HepG2 (cell line): ENCODE data around the gene PRUNE1. TPM values are rescaled to one million over a fixed set of nuclear protein-coding genes. Genes with fewer than 3 reads are reported as not detected.

Source experiments
- ARHGAP35 ChIP-seq: sonication (generic); formaldehyde crosslinking; IDR thresholded peaks from 2 replicates; pipeline ENCODE4 v1.9.0; 2022; ENCODE audit warnings: mild to moderate bottlenecking, inconsistent platforms, moderate library complexity, missing genetic modification reagents, borderline replicate concordance
- ATF4 ChIP-seq, 2 experiments: fragments of 450-650 bp in 1 of 2; sonication (generic) in 1 of 2; formaldehyde crosslinking; IDR thresholded peaks; 2 replicates each; pipeline versions ENCODE4 v1.5.0 to v1.8.0; 2020 to 2022; ENCODE audit warnings: mild to moderate bottlenecking in 1 of 2, missing genetic modification reagents in 1 of 2
- DDIT3 ChIP-seq: sonication (generic); formaldehyde crosslinking; IDR thresholded peaks from 2 replicates; pipeline ENCODE4 v1.4.0; 2020; ENCODE audit warnings: mild to moderate bottlenecking, missing genetic modification reagents
- DNMT1 ChIP-seq: sonication (generic); formaldehyde crosslinking; IDR thresholded peaks from 2 replicates; pipeline ENCODE4 v1.5.1; 2020; ENCODE audit warnings: mild to moderate bottlenecking, missing genetic modification reagents
- DRAP1 ChIP-seq: IDR thresholded peaks from 2 replicates; pipeline ENCODE4 v1.6.1; 2016; ENCODE audit warnings: missing genetic modification reagents, missing compliant biosample characterization
- E2F5 ChIP-seq: sonication (generic); formaldehyde crosslinking; conservative IDR thresholded peaks from 2 replicates; pipeline ENCODE4 v1.4.0; 2020; ENCODE audit warnings: missing genetic modification reagents
- GPN1 ChIP-seq: sonication (generic); formaldehyde crosslinking; IDR thresholded peaks from 2 replicates; pipeline ENCODE4 v1.5.1; 2020; ENCODE audit warnings: missing genetic modification reagents, borderline replicate concordance
- HDAC1 ChIP-seq: sonication (generic); formaldehyde crosslinking; IDR thresholded peaks from 2 replicates; pipeline ENCODE4 v1.5.1; 2020; ENCODE audit warnings: mild to moderate bottlenecking, missing genetic modification reagents
- HDAC6 ChIP-seq: fragments of 200-600 bp; sonication (generic); IDR thresholded peaks from 2 replicates; pipeline ENCODE4 v1.7.0; 2017; ENCODE audit warnings: mild to moderate bottlenecking, antibody characterized with exemption, low read length, low read depth
- KDM5B ChIP-seq: sonication (generic); formaldehyde crosslinking; IDR thresholded peaks from 2 replicates; pipeline ENCODE4 v1.4.0; 2020; ENCODE audit warnings: missing genetic modification reagents, mild to moderate bottlenecking, borderline replicate concordance
- KMT2B ChIP-seq: IDR thresholded peaks from 2 replicates; pipeline ENCODE4 v1.6.1; 2016; ENCODE audit warnings: missing genetic modification reagents, missing compliant biosample characterization
- MXD3 ChIP-seq: IDR thresholded peaks from 2 replicates; pipeline ENCODE4 v1.6.1; 2016; ENCODE audit warnings: mild to moderate bottlenecking, missing biosample characterization, missing genetic modification reagents
- MYC ChIP-seq: sonication (generic); formaldehyde crosslinking; IDR thresholded peaks from 2 replicates; pipeline ENCODE4 v1.9.0; 2021; ENCODE audit warnings: missing genetic modification reagents, borderline replicate concordance
- POLR2AphosphoS2 ChIP-seq: IDR thresholded peaks from 2 replicates; pipeline ENCODE4 v1.6.1; 2011; ENCODE audit warnings: low read depth, low read length, improper control_type of control experiment
- REL ChIP-seq: sonication (generic); formaldehyde crosslinking; conservative IDR thresholded peaks from 2 replicates; pipeline ENCODE4 v1.8.0; 2022; ENCODE audit warnings: mild to moderate bottlenecking, missing genetic modification reagents, moderate library complexity
- SIN3A ChIP-seq: IDR thresholded peaks from 2 replicates; pipeline ENCODE4 v1.6.1; 2011; ENCODE audit warnings: low read depth, mild to moderate bottlenecking, control low read depth, low read length, borderline replicate concordance
- TMF1 ChIP-seq: sonication (generic); formaldehyde crosslinking; IDR thresholded peaks from 2 replicates; pipeline ENCODE4 v1.8.1; 2022; ENCODE audit warnings: low read depth, missing genetic modification reagents
- TSC22D2 ChIP-seq: sonication (generic); formaldehyde crosslinking; IDR thresholded peaks from 2 replicates; pipeline ENCODE4 v1.5.1; 2020; ENCODE audit warnings: missing genetic modification reagents, mild to moderate bottlenecking, borderline replicate concordance
- ZBTB37 ChIP-seq: sonication (generic); formaldehyde crosslinking; IDR thresholded peaks from 2 replicates; pipeline ENCODE4 v1.4.0; 2020; ENCODE audit warnings: mild to moderate bottlenecking, missing genetic modification reagents
- ZFX ChIP-seq: sonication (generic); formaldehyde crosslinking; IDR thresholded peaks from 2 replicates; pipeline ENCODE4 v1.4.0; 2020; ENCODE audit warnings: mild to moderate bottlenecking, low read depth, missing genetic modification reagents, moderate library complexity
- ZNF569 ChIP-seq: sonication (generic); formaldehyde crosslinking; IDR thresholded peaks from 2 replicates; pipeline ENCODE4 v1.5.0; 2020; ENCODE audit warnings: mild to moderate bottlenecking, missing genetic modification reagents, moderate library complexity, borderline replicate concordance
- ZNF782 ChIP-seq: sonication (generic); formaldehyde crosslinking; IDR thresholded peaks from 2 replicates; pipeline ENCODE4 v1.4.0; 2020; ENCODE audit warnings: missing genetic modification reagents, mild to moderate bottlenecking, borderline replicate concordance
- ZNF792 ChIP-seq: IDR thresholded peaks from 2 replicates; pipeline ENCODE4 v1.6.1; 2016
- polyA plus RNA-seq, 8 experiments: library from polyadenylated mRNA; depleted of rRNA in 3 of 8; stranded (reverse) in 7 of 8; unstranded in 1 of 8; fragments of >200 nt; fragmentation: Illumina TruSeq in 4 of 8; extraction: Trizol in 4 of 8; gene quantifications; 2 replicates each; pipeline versions ENCODE4 v1.2.1 to v1.2.3, GENCODE V29; 2011 to 2016; ENCODE audit warnings: low read depth in 4 of 8, missing spikeins in 1 of 8, mixed read lengths in 1 of 8; ENCODE audit not compliant: insufficient read depth in 1 of 8
- total RNA-seq, 5 experiments: library from RNA; depleted of rRNA; stranded (reverse); fragments of >200 nt; fragmentation: Illumina TruSeq; extraction: Trizol; gene quantifications; 2 replicates each; pipeline ENCODE4 v1.2.3, GENCODE V29; 2016; ENCODE audit warnings: low read depth in 1 of 5

The PRUNE1 gene
- total and polyA plus RNA-seq, 2 of the 13 experiments (the other 11 are each of a cell fraction or from before 2014, with no cell fraction given) = 19.0 to 31.9 TPM

GRCh38 chr1:150974580-150975478, 33.4 kb upstream of the PRUNE1 start, which contains the start of gene CERS2 (continued):
- TF ChIP-seq ZNF782 (CRISPR knock-in tag) (no peak), MXD3 (CRISPR knock-in tag) (0 out of 2 replicates have a peak, but pooled peaks have one; percentile 25), POLR2AphosphoS2 (no peak), ATF4 (CRISPR knock-in tag; IDR thresholded peaks at IDR 0.05) (no peak), ZFX (CRISPR knock-in tag) (peak; percentile 62), DNMT1 (no peak), KDM5B (CRISPR knock-in tag) (0 out of 2 replicates have a peak, but pooled peaks have one; percentile 6), DDIT3 (CRISPR knock-in tag) (no peak), MYC (CRISPR knock-in tag) (no peak), TSC22D2 (CRISPR knock-in tag) (0 out of 2 replicates have a peak, but pooled peaks have one; percentile 32), HDAC1 (0 out of 2 replicates have a peak, but pooled peaks have one; percentile 45), DRAP1 (CRISPR knock-in tag) (peak; percentile 40; the same call in 1 of the 2 replicates), TMF1 (peak; percentile 32; the same call in 1 of the 2 replicates), ZBTB37 (CRISPR knock-in tag) (no peak), KMT2B (CRISPR knock-in tag) (no peak), E2F5 (CRISPR knock-in tag) (no peak), ZNF792 (CRISPR knock-in tag) (0 out of 2 replicates have a peak, but pooled peaks have one; percentile 14), ZNF569 (no peak), REL (0 out of 2 replicates have a peak, but pooled peaks have one; percentile 42), ARHGAP35 (CRISPR knock-in tag) (no peak), SIN3A (peak; percentile 24; the same call in 1 of the 2 replicates), GPN1 (CRISPR knock-in tag) (no peak), HDAC6 (no peak)
